GM12872 (cell line): ENCODE measurements around the gene CELSR1.

Source experiments
- CTCF ChIP-seq: IDR thresholded peaks from 3 replicates; pipeline ENCODE4 v1.5.1; 2011; ENCODE audit warnings: low read depth, mild to moderate bottlenecking, low read length, moderate library complexity; ENCODE audit not compliant: insufficient read depth

CELSR1 gene

GRCh38 chr22:46449116-46449691 is 88.2 kb downstream of the CELSR1 start:
- no peak for TF ChIP-seq CTCF

- TF ChIP-seq CTCF: no peak
These were observed 89.1 kb downstream of the CELSR1 start for GRCh38 chr22:46448333-46448732.

GRCh38 chr22:46447906-46448305 is 89.5 kb downstream of the CELSR1 start:
- no peak for TF ChIP-seq CTCF

GRCh38 chr22:46446799-46447198 is 90.6 kb downstream of the CELSR1 start:
- TF ChIP-seq CTCF: no peak

DNA sequence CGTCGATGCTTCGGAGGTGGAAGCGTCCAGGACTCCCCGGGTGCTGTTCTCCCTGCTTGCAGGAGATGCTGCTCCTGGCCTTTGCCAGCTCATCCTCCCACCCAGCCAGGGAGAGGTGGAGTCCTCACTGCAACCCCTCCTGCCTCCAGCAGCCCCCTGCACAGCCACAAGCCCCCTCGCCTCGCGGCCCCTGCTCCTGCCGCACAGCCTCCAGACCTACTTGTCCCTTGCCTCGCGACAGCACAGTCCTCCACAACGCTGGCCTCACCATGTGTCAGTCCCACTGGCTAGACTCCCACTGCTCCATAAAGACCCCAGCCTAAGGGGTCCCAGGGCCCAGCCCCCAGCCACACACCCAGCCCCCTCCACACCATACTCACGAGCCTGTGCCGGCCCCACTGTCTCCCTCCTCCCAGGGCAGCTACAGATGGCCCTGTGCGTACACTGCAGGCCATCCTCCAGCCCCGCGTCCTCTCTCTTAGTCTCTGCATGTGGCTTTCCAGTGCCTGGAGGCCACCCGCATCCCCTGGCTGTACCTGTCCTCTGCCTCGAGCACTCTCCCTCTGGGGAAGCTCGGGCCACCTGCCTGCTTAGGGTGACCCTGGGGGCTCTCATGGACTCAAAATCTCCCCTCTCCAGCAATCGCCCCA is 91.5 kb downstream of the CELSR1 start:
- no peak for TF ChIP-seq CTCF

GRCh38 chr22:46444390-46444854 is 93.0 kb downstream of the CELSR1 start:
- no peak for TF ChIP-seq CTCF

GRCh38 chr22:46443850-46444389 is 93.5 kb downstream of the CELSR1 start:
- TF ChIP-seq CTCF: no peak
